NCI-H345 (cell line): ENCODE data around the gene ATG5.
"Not testable (repeated sequence)": the region's sequence is repeated elsewhere in the genome, so short reads cannot be mapped to it uniquely, and the experiment has no call there.

Source experiments
- DNase-seq: peaks from one replicate; lab custom pipeline; 2025; lab: John Stamatoyannopoulos, UW

The ATG5 gene

DNA sequence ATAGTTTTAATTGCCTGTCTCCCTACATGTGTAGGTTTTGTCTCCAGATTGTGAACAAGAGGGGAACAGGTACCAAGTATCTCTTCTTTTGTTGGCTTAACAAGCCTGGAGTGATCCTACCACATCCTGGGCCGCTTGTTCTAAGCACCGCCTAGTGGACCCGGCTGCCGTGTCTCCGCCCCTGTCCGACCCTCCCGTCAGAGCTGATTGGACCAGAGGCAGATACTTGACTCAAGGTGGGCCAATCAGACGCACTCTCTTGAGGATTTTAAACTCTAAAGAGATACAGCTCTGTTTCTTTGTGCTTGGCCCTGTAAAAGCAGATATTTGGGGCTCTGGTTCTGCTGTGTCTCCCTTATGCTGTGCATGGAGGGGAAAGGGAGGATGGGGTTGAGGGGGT lies 171.2 kb downstream of the ATG5 start:
- no peak for DNase-seq

DNA sequence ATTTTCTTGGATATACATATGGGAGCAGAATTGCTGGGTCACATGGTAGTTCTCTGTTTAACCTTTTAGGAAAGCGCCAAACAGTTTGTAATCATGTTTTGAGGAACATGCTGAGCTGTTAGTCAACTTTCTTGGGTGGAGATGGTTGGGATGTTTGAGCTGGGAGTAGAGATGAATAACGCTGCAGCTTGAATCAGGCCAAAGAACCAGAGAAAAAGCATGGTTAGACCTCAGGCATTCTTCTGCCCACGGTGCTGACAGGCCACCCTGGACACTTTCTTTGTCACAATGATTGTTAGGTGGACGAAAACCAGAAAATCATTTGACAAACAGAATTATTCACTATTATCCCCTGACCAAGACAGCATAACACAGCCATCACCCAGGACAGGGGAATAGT lies 172.6 kb downstream of the ATG5 start:
- DNase-seq, result no peak

DNA sequence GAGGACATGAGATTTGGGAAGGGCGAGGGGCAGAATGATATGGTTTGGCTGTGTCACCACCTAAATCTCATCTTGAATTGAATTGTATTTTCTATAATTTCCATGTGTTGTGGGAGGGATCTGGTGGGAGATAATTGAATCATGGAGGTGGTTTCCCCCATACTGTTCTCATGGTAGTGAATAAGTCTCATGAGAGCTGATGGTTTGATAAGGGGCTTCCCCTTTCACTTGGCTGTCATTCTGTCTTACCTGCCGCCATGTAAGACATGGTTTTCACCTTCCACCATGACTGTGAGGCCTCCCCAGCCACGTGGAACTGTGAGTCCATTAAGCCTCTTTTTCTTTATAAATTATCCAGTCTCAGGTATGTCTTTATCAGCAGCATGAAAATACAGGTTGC lies 173.1 kb downstream of the ATG5 start:
- DNase-seq, result not testable (repeated sequence)

DNA sequence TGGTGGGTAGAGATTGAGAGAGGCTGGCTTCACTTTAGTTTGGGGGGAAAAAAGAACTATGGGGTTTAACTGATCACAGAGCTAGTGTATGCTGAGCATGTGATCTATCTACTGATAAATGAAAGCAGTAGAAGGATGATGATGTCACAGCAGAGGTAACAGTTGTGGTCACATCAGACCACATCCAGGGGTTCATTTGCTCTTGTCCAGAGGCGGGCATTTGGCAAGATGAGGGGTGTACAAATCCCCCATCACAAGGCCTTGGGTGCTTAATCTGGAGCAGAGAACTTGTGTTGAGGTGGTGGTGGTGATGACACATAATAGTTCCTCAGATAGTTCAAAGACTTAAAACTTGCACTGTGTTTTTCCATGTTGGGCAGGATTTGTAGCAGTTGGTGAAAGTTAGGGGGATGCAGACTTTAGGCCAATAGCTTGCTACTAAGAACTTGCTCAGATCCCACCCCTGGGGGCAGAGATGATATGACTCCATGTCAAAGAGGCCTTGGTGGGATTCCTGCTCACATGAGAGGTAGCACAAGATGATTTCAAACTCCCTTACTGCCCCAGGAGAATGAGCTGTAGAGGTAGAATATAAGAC lies 176.0 kb downstream of the ATG5 start:
- DNase-seq, result no peak

DNA sequence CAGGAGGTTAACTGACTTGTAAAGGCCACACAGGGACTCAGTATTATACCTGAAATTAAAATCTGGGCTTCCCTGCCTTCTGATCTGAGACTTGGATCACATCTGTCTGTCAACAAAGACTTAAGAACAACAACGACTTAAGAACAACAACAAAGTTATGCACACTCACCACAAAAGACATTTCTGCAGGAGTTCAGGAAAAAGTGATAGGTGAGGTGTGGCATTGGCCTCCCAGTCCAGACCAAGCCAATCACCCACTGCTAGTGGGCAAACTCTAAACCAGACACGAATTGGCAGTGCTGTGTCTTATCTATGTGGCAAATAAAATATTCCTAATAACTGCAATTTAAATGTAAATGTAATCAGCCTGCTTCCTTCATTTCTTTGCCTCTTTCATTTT lies 178.1 kb downstream of the ATG5 start:
- no peak for DNase-seq

DNA sequence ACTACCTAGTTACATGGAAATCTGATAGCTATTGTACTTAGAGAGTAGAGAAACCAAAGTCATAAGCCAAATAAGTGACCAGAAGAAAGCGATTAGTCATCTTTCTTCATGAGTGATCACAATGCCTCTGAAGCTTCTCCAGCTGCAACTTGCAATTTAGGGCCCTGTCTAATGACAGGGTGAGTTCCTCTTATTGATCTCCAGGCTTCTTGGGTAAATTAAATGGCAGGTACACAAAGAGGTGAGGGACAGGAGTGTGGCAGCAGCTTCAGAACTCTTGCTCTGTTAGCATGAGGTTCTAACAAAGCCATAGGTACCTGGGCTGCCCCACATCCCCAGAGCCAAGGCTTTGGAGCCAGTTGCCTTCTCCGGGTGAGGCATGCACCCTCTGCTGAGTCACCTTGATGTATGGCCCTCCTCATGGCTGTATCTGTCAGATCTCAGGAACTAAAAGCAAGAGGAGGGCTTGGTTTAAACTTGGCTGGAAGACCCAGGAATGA lies 178.7 kb downstream of the ATG5 start:
- DNase-seq, result no peak

DNA sequence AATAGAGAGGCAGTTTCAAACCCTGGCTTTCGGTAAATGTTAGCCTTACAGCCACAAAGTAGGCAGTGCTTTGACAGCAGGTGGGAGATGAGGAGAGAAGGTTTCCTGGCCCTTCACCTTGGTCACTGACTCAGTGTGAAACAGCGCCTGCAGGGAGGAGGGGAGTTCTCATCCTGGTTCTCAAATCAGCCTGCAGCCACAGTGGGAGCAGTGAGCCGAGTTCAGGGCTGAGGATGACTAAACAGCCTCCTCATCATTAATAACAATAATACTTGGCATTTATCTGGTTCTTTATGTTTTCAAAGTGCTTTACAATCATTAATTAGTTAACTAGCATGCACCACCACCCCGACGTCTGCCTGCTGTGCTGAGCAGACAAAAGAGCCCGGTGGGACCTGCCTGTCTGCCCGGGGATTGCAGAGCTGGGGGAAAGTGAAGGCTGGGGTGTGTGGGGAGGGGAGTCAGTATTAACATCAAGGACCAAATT lies 179.8 kb downstream of the ATG5 start:
- no peak for DNase-seq

DNA sequence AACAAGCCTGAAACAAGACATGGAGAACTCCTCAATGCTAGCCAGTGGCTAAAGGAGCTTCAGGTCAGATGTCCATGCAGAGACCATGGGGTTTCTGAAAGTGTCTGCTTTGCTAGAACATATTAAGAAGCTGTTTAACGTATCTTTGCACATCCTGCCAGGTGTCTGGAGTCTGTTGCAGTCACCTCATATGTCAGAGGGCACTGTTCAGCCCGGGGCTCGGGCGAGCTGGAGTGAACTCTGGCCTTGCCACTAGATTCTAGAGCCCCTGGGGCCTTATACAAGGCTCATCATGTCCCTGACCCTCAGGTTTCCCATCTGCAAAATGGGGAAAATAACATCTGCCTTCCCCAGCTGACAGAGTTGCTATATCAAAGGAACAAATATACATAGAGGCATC lies 180.4 kb downstream of the ATG5 start:
- DNase-seq, result no peak

DNA sequence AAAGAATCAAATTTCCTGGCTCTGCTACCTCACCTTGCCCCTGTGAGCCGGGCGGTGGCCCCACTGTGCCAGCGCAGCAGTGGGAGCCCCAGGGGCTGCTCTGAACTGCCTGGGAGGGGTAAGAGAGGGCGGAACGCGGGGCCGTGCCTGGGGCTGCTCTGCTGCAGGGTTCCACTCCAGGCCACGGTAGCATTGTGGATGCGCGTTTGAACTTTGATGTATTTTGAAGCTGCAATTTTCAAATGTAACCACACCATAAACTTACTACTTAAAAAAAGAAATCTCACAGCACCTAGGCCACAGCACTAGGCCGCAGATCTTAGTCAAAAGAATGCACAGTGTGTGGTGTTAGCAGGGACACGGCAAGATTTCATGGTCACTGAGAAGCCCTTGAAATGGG lies 181.9 kb downstream of the ATG5 start:
- DNase-seq, result no peak

DNA sequence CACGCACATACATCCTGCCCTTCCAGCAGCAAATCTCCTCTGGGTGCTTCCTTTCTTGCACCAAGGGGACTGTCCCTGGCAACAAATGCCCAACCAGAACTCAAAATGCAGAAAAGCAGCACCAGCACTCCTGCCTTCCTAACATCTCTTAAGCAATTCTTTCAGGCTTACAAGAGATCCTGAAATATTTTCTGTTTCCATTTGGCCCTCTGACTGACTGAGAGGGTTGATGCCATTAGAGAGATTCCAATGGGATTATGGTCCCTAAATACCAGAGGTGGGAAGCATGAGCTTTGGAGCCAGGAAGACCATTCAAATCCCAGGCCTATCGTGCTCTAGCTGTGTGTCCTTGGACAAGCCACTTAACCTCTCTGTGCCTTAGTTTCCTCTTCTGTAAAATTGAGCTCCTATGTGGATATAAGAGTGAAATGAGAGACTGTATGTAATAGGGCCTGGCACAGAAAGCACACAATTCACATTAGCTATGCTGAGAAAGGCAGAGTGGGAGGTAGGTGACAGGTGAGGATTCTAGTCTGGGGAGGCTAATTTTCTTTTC lies 182.6 kb downstream of the ATG5 start:
- DNase-seq, result no peak

DNA sequence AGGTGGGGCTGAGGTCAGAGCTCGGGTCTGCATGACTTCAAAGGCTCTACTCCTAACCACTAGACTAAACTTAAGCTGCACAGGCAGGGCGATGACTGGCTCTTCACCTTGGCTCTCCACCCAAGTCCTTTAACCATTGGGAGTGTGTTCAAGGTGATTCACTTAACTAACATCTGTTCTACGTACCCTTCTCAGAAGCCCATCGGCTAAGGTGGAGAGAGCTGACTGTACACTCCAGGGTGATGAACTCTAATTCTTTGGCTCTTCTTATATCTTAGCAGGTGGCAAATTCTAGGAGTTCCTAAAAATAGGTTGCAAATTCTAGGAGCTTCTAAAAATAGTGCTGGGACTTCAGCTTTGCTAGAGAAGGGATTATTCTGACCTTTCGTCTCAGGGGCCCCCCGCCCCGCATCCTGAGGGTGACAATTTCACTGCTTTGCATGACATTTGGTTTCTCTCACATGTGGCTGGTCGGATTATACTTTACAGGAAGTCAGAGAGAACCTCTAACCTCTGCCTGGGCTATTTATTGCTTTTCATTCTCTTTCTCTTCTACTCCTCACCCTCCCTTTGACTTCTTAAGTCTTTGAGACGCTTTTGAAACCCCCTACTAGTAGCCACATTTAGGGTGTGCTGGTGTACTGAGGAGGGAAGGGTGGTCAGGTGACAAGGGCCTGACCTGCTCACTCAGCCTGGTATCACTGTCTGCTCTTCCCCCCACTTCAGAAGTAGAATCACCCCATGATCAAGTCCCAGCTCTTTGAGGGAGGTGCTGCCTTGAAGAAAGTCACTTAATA lies 183.9 kb downstream of the ATG5 start:
- no peak for DNase-seq

DNA sequence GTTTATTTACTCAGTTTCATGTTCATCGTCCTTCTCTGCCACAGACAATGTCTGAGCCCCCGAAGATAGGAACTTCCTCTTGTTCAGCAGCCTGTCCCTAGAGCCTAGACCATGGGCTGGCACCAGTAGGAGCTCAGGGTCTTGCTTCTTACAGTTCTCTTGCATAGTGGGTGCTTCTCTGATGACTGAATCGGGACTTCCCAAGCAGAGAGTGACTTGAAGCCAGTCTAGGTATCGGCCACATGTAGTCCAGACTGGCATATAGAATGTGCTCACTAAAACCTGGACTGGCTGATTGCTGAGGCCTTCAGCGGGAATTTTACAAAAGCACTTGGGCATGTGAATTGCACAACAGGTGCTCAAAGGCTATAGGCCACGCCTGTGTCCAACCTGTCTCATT lies 187.4 kb downstream of the ATG5 start:
- DNase-seq, result no peak

DNA sequence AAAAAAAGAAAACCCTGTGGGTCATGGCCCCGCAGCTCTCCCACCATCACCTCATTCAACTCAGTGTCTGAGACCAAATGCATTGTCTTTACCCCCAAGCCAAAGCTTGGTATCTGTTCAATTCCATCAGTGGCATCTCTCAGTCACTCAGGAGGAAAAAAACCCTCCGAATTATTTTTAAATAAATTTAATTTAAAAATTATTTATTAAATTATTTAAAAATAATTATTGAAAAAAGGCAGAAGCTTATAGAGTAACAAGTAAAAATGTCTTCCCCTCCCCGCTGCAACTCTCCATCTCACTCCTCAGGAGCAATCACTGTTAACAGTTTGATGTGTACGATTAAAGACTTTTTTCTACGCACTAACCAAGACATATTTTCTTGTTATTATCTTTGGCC lies 188.7 kb downstream of the ATG5 start:
- DNase-seq, result no peak

DNA sequence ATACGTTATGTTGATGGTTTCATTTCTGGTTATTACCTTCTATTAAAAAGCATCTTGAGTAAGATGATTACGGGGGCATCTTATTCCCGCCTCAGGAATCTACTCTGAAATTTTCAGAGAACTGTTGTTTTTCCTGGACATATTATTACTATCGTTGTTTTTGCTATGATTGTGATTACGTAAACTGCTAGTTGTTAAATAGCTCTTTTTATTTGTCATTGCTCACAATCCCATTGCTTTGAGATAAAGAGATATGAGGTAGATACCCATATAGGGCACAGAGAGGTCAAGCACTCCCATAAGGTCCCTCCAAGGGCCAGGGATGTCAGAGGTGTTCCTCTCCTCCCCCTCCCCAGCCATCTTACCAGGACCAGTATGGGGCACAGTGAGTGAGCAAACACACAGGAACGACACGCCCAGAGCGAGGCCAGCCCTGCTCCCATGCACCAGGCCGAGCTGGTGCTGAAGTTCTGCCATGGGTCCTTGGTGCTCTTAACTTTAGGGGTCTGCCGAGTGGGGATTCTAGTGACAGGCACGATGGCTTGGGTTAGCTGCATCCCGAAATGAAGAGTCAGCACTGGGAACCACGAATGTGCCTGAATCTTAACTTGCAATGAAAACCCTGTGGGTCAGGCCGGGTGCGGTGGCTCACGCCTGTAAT lies 189.5 kb downstream of the ATG5 start:
- no peak for DNase-seq

DNA sequence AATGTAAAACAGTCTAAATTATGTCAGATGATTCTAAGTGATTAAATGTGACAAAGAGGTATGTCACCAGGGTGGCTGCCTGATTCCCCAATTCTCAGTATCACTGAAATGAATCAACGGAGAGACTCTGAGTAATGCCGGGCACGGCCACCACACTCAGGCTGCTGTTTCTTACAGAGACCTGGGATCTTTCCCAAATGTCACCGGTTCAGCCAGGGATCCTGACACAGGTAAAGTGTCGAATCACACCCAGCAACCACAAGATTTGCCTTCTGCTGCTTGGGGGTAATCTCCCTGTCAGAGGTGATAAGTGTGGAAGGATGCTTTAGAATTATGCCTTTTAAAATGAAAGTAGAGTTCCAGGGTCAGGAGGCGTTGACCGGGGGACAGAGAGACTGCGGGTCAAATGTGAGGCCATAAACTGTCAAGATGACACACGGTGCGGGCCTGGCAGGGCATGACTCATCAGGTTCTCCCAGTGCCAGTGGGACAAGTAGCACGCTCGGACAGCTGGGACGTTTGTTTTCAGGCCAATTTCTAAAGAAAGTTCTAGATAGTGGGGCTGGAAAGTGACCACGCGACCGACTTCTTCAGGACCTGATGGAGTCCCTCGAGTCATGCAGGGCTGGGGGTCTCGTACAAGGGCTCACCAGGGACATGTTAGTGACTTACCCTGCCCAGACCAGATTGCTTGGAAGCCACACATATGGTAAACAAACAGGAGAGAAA lies 190.5 kb downstream of the ATG5 start:
- no peak for DNase-seq
